GM12878 (cell line): ENCODE results near the gene PLGRKT. TPM values are rescaled to one million over a fixed set of nuclear protein-coding genes. Genes with fewer than 3 reads are reported as not detected.

Experiments
- ATAC-seq: fragments of 200-7000 bp; cut with Tn5 transposase; 3 replicates; pipeline ENCODE4 v1.9.1; 2020; ENCODE audit warnings: mild to moderate bottlenecking, moderate library complexity
- BruUV-seq: library from RNA; stranded (reverse); fragments of 400-500 nt; replicated peaks from 2 replicates; lab custom pipeline; 2021; lab: Mats Ljungman, UMichigan
- CTCF ChIA-PET: fragments of 300-600 bp; sonication (Branson Sonifier 250); formaldehyde crosslinking; extraction: SDS; loops from one replicate; lab custom pipeline; 2021; ENCODE audit warnings: inconsistent platforms; lab: Yijun Ruan, JAX
- POLR2A ChIA-PET: fragments of 350-600 bp; formaldehyde crosslinking; extraction: SDS; loops from one replicate; lab custom pipeline; 2021; ENCODE audit warnings: inconsistent platforms; lab: Charles Lee
- RAD21 ChIA-PET: fragments of 300-600 bp; sonication (Branson Sonifier 250); formaldehyde crosslinking; loops from one replicate; lab custom pipeline; 2023; ENCODE audit warnings: antibody characterized with exemption; ENCODE audit not compliant: unreplicated experiment; lab: Charles Lee
- SMC1A ChIA-PET: fragments of 300-600 bp; sonication (Branson Sonifier 250); formaldehyde crosslinking; loops from one replicate; lab custom pipeline; 2023; ENCODE audit not compliant: unreplicated experiment, uncharacterized antibody; lab: Charles Lee
- DNase-seq: peaks from one replicate; pipeline ENCODE4 v3.0.0-alpha.2; 2011; ENCODE audit warnings: low read depth, low spot score
- FAIRE-seq: peaks from 3 replicates; lab custom pipeline; 2011; peaks lifted over from hg19 to GRCh38; lab: Jason Lieb, UNC
- H2AFZ ChIP-seq: 2 replicates; pipeline ENCODE4 v1.6.0; 2011; ENCODE audit warnings: low read depth, low read length, control low read depth; ENCODE audit not compliant: control insufficient read depth
- H3K27ac ChIP-seq: 2 replicates; pipeline ENCODE4 v1.5.1; 2011; ENCODE audit warnings: control low read depth; ENCODE audit not compliant: control insufficient read depth, insufficient read depth
- H3K27me3 ChIP-seq, 2 experiments: replicated peaks in 1 of 2; 2 replicates each; pipeline versions ENCODE4 v1.6.0 to v1.6.1; 2011; ENCODE audit warnings: low read length in 1 of 2; ENCODE audit not compliant: control insufficient read depth in 2 of 2, insufficient read depth in 2 of 2
- H3K36me3 ChIP-seq, 2 experiments: 2 replicates each; pipeline ENCODE4 v1.5.1; 2011; ENCODE audit warnings: low read length in 1 of 2; ENCODE audit not compliant: control insufficient read depth in 2 of 2, insufficient read depth in 2 of 2
- H3K4me1 ChIP-seq: 2 replicates; pipeline ENCODE4 v1.6.1; 2011; ENCODE audit warnings: mild to moderate bottlenecking, low read length, moderate library complexity, mixed read lengths; ENCODE audit not compliant: control insufficient read depth, insufficient read depth
- H3K4me2 ChIP-seq: 2 replicates; pipeline ENCODE4 v1.6.0; 2011; ENCODE audit warnings: control low read depth; ENCODE audit not compliant: control insufficient read depth, insufficient read depth
- H3K4me3 ChIP-seq: fragments of 200-600 bp; sonication (generic); 2 replicates; pipeline ENCODE4 v1.5.1; 2016
- H3K79me2 ChIP-seq: 2 replicates; pipeline ENCODE4 v1.6.0; 2011; ENCODE audit warnings: low read length; ENCODE audit not compliant: control insufficient read depth, insufficient read depth
- H3K9ac ChIP-seq: 2 replicates; pipeline ENCODE4 v1.8.0; 2011; ENCODE audit warnings: low read length, control low read depth, mixed read lengths; ENCODE audit not compliant: control insufficient read depth, insufficient read depth
- H3K9me3 ChIP-seq: replicated peaks from 3 replicates; pipeline ENCODE4 v1.5.1; 2011; ENCODE audit warnings: mild to moderate bottlenecking, low read length; ENCODE audit not compliant: control insufficient read depth, insufficient read depth
- H4K20me1 ChIP-seq: 2 replicates; pipeline ENCODE4 v1.6.0; 2011; ENCODE audit not compliant: control insufficient read depth, insufficient read depth
- ATF7 ChIP-seq: fragments of 450-650 bp; IDR thresholded peaks from 2 replicates; pipeline ENCODE4 v1.6.1; 2016; ENCODE audit warnings: low read depth, mild to moderate bottlenecking
- BMI1 ChIP-seq: fragments of 450-650 bp; IDR thresholded peaks from 2 replicates; pipeline ENCODE4 v1.6.1; 2016; ENCODE audit warnings: mild to moderate bottlenecking, moderate library complexity, borderline replicate concordance
- EED ChIP-seq: sonication (generic); IDR thresholded peaks from 2 replicates; pipeline ENCODE4 v1.6.1; 2016; ENCODE audit warnings: antibody characterized with exemption, low read depth
- GATAD2B ChIP-seq: fragments of 450-650 bp; conservative IDR thresholded peaks from 2 replicates; pipeline ENCODE4 v1.6.1; 2017; ENCODE audit warnings: low read depth, mild to moderate bottlenecking, moderate library complexity
- MXI1 ChIP-seq: fragments of 150-350 bp; IDR thresholded peaks from 2 replicates; pipeline ENCODE4 v1.6.1; 2011; ENCODE audit warnings: low read depth, mild to moderate bottlenecking, inconsistent platforms, low read length, improper control_type of control experiment
- NFYB ChIP-seq: IDR thresholded peaks from 2 replicates; pipeline ENCODE4 v1.6.1; 2011; ENCODE audit warnings: low read depth, mild to moderate bottlenecking, low read length, improper control_type of control experiment, moderate library complexity; ENCODE audit not compliant: insufficient read depth
- POLR2AphosphoS2 ChIP-seq: IDR thresholded peaks from 2 replicates; pipeline ENCODE4 v1.6.1; 2011; ENCODE audit warnings: low read depth, mild to moderate bottlenecking, low read length, improper control_type of control experiment, moderate library complexity
- POU2F2 ChIP-seq: IDR thresholded peaks from 3 replicates; pipeline ENCODE4 v1.6.1; 2011; ENCODE audit warnings: low read depth, mild to moderate bottlenecking, low read length, borderline replicate concordance
- SMAD5 ChIP-seq: IDR thresholded peaks from 2 replicates; pipeline ENCODE4 v1.6.1; 2016; ENCODE audit warnings: antibody characterized with exemption, low read depth
- TARDBP ChIP-seq: IDR thresholded peaks from 2 replicates; pipeline ENCODE4 v1.6.1; 2016; ENCODE audit warnings: borderline replicate concordance
- TCF12 ChIP-seq: IDR thresholded peaks from 2 replicates; pipeline ENCODE4 v1.6.1; 2011; ENCODE audit warnings: low read depth, mild to moderate bottlenecking, low read length
- ZNF592 ChIP-seq: fragments of 450-650 bp; IDR thresholded peaks from 2 replicates; pipeline ENCODE4 v1.6.1; 2017; ENCODE audit warnings: mild to moderate bottlenecking, moderate library complexity
- WGBS: methylation state at CpG from one replicate; pipeline ENCODE4 v1.1.6; 2016; ENCODE audit warnings: low lambda C conversion rate; ENCODE audit not compliant: insufficient replicate concordance, insufficient coverage; ENCODE audit errors: missing lambda C conversion rate; 5-methylcytosine and 5-hydroxymethylcytosine counted together
- in situ Hi-C: fragments of 300-500 bp; cut with MboI; formaldehyde crosslinking; loops from 9 replicates; pipeline ENCODE4 v1.14.3; 2018; ENCODE audit warnings: mixed read lengths
- intact Hi-C: fragments of 100-400 bp; cut with micrococcal nuclease; formaldehyde crosslinking; loops from one replicate; pipeline ENCODE4 v1.14.2; 2022; ENCODE audit not compliant: unreplicated experiment
- polyA plus RNA-seq, 11 experiments: library from polyadenylated mRNA; depleted of rRNA in 4 of 11; unstranded in 6 of 11; stranded (reverse) in 5 of 11; fragments of >200 nt; fragmentation: Nextera tagmentation in 4 of 11; fragmentation: Illumina TruSeq in 1 of 11; extraction: Ambion mirVana in 4 of 11; extraction: Trizol in 1 of 11; gene quantifications; 1 replicate in 1 of 11; 2 replicates in 10 of 11; pipeline versions ENCODE4 v1.2.1 to v1.2.3, GENCODE V29; 2011 to 2016; ENCODE audit warnings: inconsistent platforms in 2 of 11, missing spikeins in 2 of 11, low read depth in 1 of 11
- total RNA-seq, 4 experiments: library from RNA; depleted of rRNA in 3 of 4; stranded (reverse); fragments of >200 nt in 3 of 4; fragmentation: Illumina TruSeq in 1 of 4; extraction: Trizol in 1 of 4; gene quantifications; 2 replicates each; pipeline versions ENCODE4 v1.2.1 to v1.2.3, GENCODE V29; 2013 to 2021

Gene PLGRKT
- total and polyA plus RNA-seq, 10 of the 15 experiments (the other 5 are each of a cell fraction or from before 2014, with no cell fraction given), result 25.2 to 72.3 (median 38.4) TPM

GRCh38 chr9:5442400-5443011 lies 4.8 kb upstream of the PLGRKT start (continued):
- TF ChIP-seq ZNF592 (no peak), MXI1 (no peak), ATF7 (no peak), POU2F2 (no peak), TARDBP (no peak), GATAD2B (no peak)

DNA sequence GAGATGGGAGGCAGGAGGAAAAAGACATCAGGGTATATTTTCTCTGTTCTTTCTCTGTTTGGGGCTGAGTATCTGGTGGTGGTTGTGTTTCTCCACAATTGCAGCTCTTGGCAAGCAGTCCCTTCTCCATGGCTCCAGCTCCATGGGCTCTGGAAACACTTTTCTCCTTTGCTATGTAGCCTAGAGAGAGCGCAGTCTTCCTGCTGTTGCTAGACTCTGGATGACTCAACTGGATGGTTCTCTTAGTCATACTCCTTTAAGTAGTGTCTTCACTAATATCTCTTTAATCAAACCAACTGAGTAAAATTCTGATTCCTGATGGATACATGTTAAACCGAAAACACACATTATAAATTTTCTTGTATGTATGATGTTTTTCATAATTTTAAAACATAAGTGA lies 3.3 kb upstream of the PLGRKT start:
- Histone ChIP-seq H3K36me3 (0 out of 4 replicates have a peak, but pooled peaks cover 0 to under 1% of the 10 kb centered on the region in 2 experiments), H3K27ac (no peak overlapping the region), H3K4me1 (peaks cover 7% of the 10 kb centered on the region), H3K27me3 (no peaks in the 10 kb centered on the region), H3K4me3 (no peak overlapping the region), H3K9ac (no peak overlapping the region), H2AFZ (no peak overlapping the region), H3K4me2 (no peak overlapping the region), H4K20me1 (no peaks in the 10 kb centered on the region), H3K79me2 (peaks cover 10% of the 10 kb centered on the region), H3K9me3 (no peaks in the 10 kb centered on the region; the same call in 2 of the 3 replicates)
- in situ Hi-C loops, result loop anchor here (5.0 kb wide), 1 partner anchor 684 kb away; no protein-coding TSS in a partner anchor
- intact Hi-C loops, result loop anchor here (10.0 kb wide), 1 partner anchor 776 kb away; the partner anchor contains the start of genes PLPP6 and SPATA6L
- ChIA-PET CTCF (interaction anchor here (0.6 to 8.4 kb wide), 15 partner anchors 9 to 692 kb away, joined by 3 to 124 read pairs (median 6); partner anchors contain the start of genes CD274 and JAK2), RAD21 (interaction anchor here (0.6 to 8.7 kb wide), 9 partner anchors 8 to 682 kb away, joined by 6 to 130 read pairs (median 9); partner anchors contain the start of gene CD274), SMC1A (interaction anchor here (0.7 to 9.7 kb wide), 11 partner anchors 7 to 154 kb away, joined by 3 to 187 read pairs (median 14); partner anchors contain the start of genes CD274 and PDCD1LG2), POLR2A (interaction anchor here (0.6 to 0.8 kb wide), 2 partner anchors 146 to 531 kb away, joined by 3 read pairs; no protein-coding TSS in a partner anchor)
- no TSS peak for BruUV-seq
- WGBS, result 0% methylated on average over 2 of the region's 2 CpGs
- DNase-seq (no peak), FAIRE-seq (no peak), ATAC-seq (no peak)
- TF ChIP-seq POLR2AphosphoS2, result no peak
- no peak for TF ChIP-seq BMI1
- TF ChIP-seq SMAD5, result no peak
- no peak for TF ChIP-seq TCF12
- no peak for TF ChIP-seq NFYB
- TF ChIP-seq EED, result 0 out of 2 replicates have a peak, but pooled peaks have one; percentile 21
